Liver (tissue), 9 donors: ENCODE results near the gene DOK3. TPM values are rescaled to one million over a fixed set of nuclear protein-coding genes. Genes with fewer than 3 reads are reported as not detected.

Experiments
- DNase-seq: peaks from one replicate; pipeline ENCODE4 v3.0.0-alpha.2; 2017; ENCODE audit warnings: low spot score
- H3K27ac ChIP-seq, 2 donors: one replicate each; pipeline ENCODE4 v1.7.0; 2013; ENCODE audit warnings: inconsistent platforms in 2 of 2, low read length in 2 of 2, control low read depth in 1 of 2, low read depth in 1 of 2, mild to moderate bottlenecking in 1 of 2
- H3K27me3 ChIP-seq, 4 donors: one replicate each; pipeline versions ENCODE4 v1.6.1 to v1.7.0; 2013; ENCODE audit warnings: low read length in 3 of 4, inconsistent platforms in 1 of 4, mild to moderate bottlenecking in 1 of 4, moderate library complexity in 1 of 4; ENCODE audit not compliant: control insufficient read depth in 4 of 4, insufficient read depth in 4 of 4
- H3K36me3 ChIP-seq, 4 donors: one replicate each; pipeline versions ENCODE4 v1.6.1 to v1.7.0; 2013; ENCODE audit warnings: low read length in 3 of 4, mild to moderate bottlenecking in 3 of 4, low read depth in 1 of 4, moderate library complexity in 1 of 4; ENCODE audit not compliant: control insufficient read depth in 4 of 4, insufficient read depth in 3 of 4
- H3K4me1 ChIP-seq, 4 donors: one replicate each; pipeline versions ENCODE4 v1.6.1 to v1.7.0; 2013; ENCODE audit warnings: low read length in 3 of 4, mild to moderate bottlenecking in 3 of 4, moderate library complexity in 1 of 4; ENCODE audit not compliant: control insufficient read depth in 4 of 4, insufficient read depth in 4 of 4
- H3K4me3 ChIP-seq, 3 donors: one replicate each; pipeline versions ENCODE4 v1.6.1 to v1.7.0; 2013; ENCODE audit warnings: low read length in 3 of 3, control low read depth in 1 of 3, low read depth in 1 of 3, mild to moderate bottlenecking in 1 of 3
- H3K9ac ChIP-seq, 2 donors: one replicate each; pipeline ENCODE4 v1.7.0; 2013; ENCODE audit warnings: low read length in 2 of 2, mild to moderate bottlenecking in 2 of 2, moderate library complexity in 2 of 2, control low read depth in 1 of 2, low read depth in 1 of 2
- H3K9me3 ChIP-seq, 4 donors: one replicate each; pipeline versions ENCODE4 v1.6.1 to v1.7.0; 2013; ENCODE audit warnings: low read length in 3 of 4; ENCODE audit not compliant: control insufficient read depth in 4 of 4
- ATF3 ChIP-seq: IDR thresholded peaks from 2 replicates; pipeline ENCODE4 v1.6.1; 2016; ENCODE audit warnings: antibody characterized with exemption
- EGR1 ChIP-seq, 2 donors: IDR thresholded peaks; 2 replicates each; pipeline ENCODE4 v1.6.1; 2016 to 2018; ENCODE audit warnings: antibody characterized with exemption in 2 of 2, low read depth in 2 of 2
- FOXA1 ChIP-seq: IDR thresholded peaks from 2 replicates; pipeline ENCODE4 v1.6.1; 2016; ENCODE audit warnings: antibody characterized with exemption
- FOXA2 ChIP-seq: IDR thresholded peaks from 2 replicates; pipeline ENCODE4 v1.6.1; 2016; ENCODE audit warnings: antibody characterized with exemption
- GABPA ChIP-seq, 2 donors: IDR thresholded peaks in 1 of 2; conservative IDR thresholded peaks in 1 of 2; 2 replicates each; pipeline ENCODE4 v1.6.1; 2016; ENCODE audit warnings: antibody characterized with exemption in 2 of 2, mild to moderate bottlenecking in 1 of 2, moderate library complexity in 1 of 2
- HNF4A ChIP-seq, 2 donors: conservative IDR thresholded peaks; 2 replicates each; pipeline ENCODE4 v1.6.1; 2016; ENCODE audit warnings: antibody characterized with exemption in 2 of 2, mild to moderate bottlenecking in 2 of 2
- HNF4G ChIP-seq: IDR thresholded peaks from 2 replicates; pipeline ENCODE4 v1.6.1; 2016; ENCODE audit warnings: antibody characterized with exemption
- JUND ChIP-seq, 2 donors: IDR thresholded peaks; 2 replicates each; pipeline ENCODE4 v1.6.1; 2016; ENCODE audit warnings: antibody characterized with exemption in 2 of 2
- NR2F2 ChIP-seq: IDR thresholded peaks from 2 replicates; pipeline ENCODE4 v1.6.1; 2016; ENCODE audit warnings: antibody characterized with exemption
- RAD21 ChIP-seq, 2 donors: IDR thresholded peaks; 2 replicates each; pipeline ENCODE4 v1.6.1; 2016; ENCODE audit warnings: antibody characterized with exemption in 2 of 2, mild to moderate bottlenecking in 2 of 2
- RXRA ChIP-seq, 2 donors: IDR thresholded peaks; 2 replicates each; pipeline ENCODE4 v1.6.1; 2017 to 2018; ENCODE audit warnings: antibody characterized with exemption in 2 of 2, mild to moderate bottlenecking in 1 of 2
- SP1 ChIP-seq: IDR thresholded peaks from 2 replicates; pipeline ENCODE4 v1.6.1; 2018; ENCODE audit warnings: antibody characterized with exemption, mild to moderate bottlenecking
- YY1 ChIP-seq: IDR thresholded peaks from 2 replicates; pipeline ENCODE4 v1.6.1; 2016; ENCODE audit warnings: antibody characterized with exemption, mild to moderate bottlenecking
- ZBTB33 ChIP-seq: IDR thresholded peaks from 2 replicates; pipeline ENCODE4 v1.6.1; 2016; ENCODE audit warnings: antibody characterized with exemption
- WGBS: extraction: QIAGEN DNeasy Blood & Tissue Kit; methylation state at CpG from one replicate; pipeline ENCODE4 v1.1.7; 2013; 5-methylcytosine and 5-hydroxymethylcytosine counted together
- polyA plus RNA-seq, 2 donors: library from polyadenylated mRNA; stranded (reverse) in 1 of 2; unstranded in 1 of 2; fragments of 200-250 nt in 1 of 2; fragments of >200 nt in 1 of 2; fragmentation: Nextera tagmentation in 1 of 2; extraction: Ambion mirVana in 1 of 2; gene quantifications; one replicate each; pipeline versions ENCODE4 v1.2.1 to v1.2.3, GENCODE V29; 2013 to 2015
- total RNA-seq, 2 donors: library from RNA; depleted of rRNA; stranded (reverse); fragments of >200 nt; gene quantifications; one replicate each; pipeline ENCODE4 v1.2.3, GENCODE V29; 2014
- TF ChIP-seq, protein P1 (sequence below): fragments of 150-350 bp; IDR thresholded peaks from 2 replicates; pipeline ENCODE4 v1.5.1; 2017; ENCODE audit warnings: improper control_type of control experiment, low read depth, low read length; ENCODE audit not compliant: missing input control
- TF ChIP-seq, protein P2 (sequence below): IDR thresholded peaks from 2 replicates; pipeline ENCODE4 v1.6.1; 2016; ENCODE audit warnings: antibody characterized with exemption, mild to moderate bottlenecking
- TF ChIP-seq, protein P3 (sequence below): IDR thresholded peaks from 2 replicates; pipeline ENCODE4 v1.6.1; 2016; ENCODE audit warnings: antibody characterized with exemption
- donor health status: healthy.
- donor health status: healthy.
- donor health status: healthy.
- donor health status: healthy.
- donor health status: healthy.

The DOK3 gene
- total and polyA plus RNA-seq, 4 donors = 1.7 to 19.2 (median 6.6) TPM

- Histone ChIP-seq H3K27me3 (no peaks in the 10 kb centered on the region), H3K4me3 (no peak overlapping the region), H3K27ac (no peak overlapping the region), H3K4me1 (peaks cover 0 to 6% (median under 1%) of the 10 kb centered on the region in 4 donors), H3K9ac (no peak overlapping the region), H3K36me3 (peaks cover 10 to 77% (median 41%) of the 10 kb centered on the region in 4 donors), H3K9me3 (no peaks in the 10 kb centered on the region)
- no peak for DNase-seq
- TF ChIP-seq, protein P1, sequence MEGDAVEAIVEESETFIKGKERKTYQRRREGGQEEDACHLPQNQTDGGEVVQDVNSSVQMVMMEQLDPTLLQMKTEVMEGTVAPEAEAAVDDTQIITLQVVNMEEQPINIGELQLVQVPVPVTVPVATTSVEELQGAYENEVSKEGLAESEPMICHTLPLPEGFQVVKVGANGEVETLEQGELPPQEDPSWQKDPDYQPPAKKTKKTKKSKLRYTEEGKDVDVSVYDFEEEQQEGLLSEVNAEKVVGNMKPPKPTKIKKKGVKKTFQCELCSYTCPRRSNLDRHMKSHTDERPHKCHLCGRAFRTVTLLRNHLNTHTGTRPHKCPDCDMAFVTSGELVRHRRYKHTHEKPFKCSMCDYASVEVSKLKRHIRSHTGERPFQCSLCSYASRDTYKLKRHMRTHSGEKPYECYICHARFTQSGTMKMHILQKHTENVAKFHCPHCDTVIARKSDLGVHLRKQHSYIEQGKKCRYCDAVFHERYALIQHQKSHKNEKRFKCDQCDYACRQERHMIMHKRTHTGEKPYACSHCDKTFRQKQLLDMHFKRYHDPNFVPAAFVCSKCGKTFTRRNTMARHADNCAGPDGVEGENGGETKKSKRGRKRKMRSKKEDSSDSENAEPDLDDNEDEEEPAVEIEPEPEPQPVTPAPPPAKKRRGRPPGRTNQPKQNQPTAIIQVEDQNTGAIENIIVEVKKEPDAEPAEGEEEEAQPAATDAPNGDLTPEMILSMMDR = no peak
- TF ChIP-seq HNF4A (conservative IDR thresholded peaks at IDR 0.05) (no peak), FOXA1 (no peak), GABPA (IDR thresholded peaks at IDR 0.05 in 1 of 2, conservative IDR thresholded peaks at IDR 0.05 in 1 of 2) (no peak), RAD21 (IDR thresholded peaks at IDR 0.05) (no peak), YY1 (no peak), NR2F2 (no peak), EGR1 (IDR thresholded peaks at IDR 0.05; ENCODE audit: low read depth in 2 of 2) (no peak)
- TF ChIP-seq, protein P2, sequence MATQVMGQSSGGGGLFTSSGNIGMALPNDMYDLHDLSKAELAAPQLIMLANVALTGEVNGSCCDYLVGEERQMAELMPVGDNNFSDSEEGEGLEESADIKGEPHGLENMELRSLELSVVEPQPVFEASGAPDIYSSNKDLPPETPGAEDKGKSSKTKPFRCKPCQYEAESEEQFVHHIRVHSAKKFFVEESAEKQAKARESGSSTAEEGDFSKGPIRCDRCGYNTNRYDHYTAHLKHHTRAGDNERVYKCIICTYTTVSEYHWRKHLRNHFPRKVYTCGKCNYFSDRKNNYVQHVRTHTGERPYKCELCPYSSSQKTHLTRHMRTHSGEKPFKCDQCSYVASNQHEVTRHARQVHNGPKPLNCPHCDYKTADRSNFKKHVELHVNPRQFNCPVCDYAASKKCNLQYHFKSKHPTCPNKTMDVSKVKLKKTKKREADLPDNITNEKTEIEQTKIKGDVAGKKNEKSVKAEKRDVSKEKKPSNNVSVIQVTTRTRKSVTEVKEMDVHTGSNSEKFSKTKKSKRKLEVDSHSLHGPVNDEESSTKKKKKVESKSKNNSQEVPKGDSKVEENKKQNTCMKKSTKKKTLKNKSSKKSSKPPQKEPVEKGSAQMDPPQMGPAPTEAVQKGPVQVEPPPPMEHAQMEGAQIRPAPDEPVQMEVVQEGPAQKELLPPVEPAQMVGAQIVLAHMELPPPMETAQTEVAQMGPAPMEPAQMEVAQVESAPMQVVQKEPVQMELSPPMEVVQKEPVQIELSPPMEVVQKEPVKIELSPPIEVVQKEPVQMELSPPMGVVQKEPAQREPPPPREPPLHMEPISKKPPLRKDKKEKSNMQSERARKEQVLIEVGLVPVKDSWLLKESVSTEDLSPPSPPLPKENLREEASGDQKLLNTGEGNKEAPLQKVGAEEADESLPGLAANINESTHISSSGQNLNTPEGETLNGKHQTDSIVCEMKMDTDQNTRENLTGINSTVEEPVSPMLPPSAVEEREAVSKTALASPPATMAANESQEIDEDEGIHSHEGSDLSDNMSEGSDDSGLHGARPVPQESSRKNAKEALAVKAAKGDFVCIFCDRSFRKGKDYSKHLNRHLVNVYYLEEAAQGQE = no peak
- 96% methylated on average over 19 of the region's 19 CpGs for WGBS
Observed at GRCh38 chr5:177523711-177524538, 14.3 kb upstream of the DOK3 start.

- Histone ChIP-seq H3K36me3 (peaks cover 10 to 50% (median 28%) of the 10 kb centered on the region in 4 donors), H3K4me1 (peaks cover 2 to 18% (median 8%) of the 10 kb centered on the region in 4 donors), H3K9me3 (no peaks in the 10 kb centered on the region), H3K9ac (no peak overlapping the region), H3K27ac (no peak overlapping the region), H3K27me3 (no peaks in the 10 kb centered on the region), H3K4me3 (no peak overlapping the region)
- DNase-seq = no peak
- TF ChIP-seq ATF3 (no peak), GABPA (IDR thresholded peaks at IDR 0.05 in 1 of 2, conservative IDR thresholded peaks at IDR 0.05 in 1 of 2) (no peak), RAD21 (IDR thresholded peaks at IDR 0.05) (no peak), FOXA2 (no peak), YY1 (no peak), SP1 (no peak), NR2F2 (no peak), ZBTB33 (no peak), JUND (IDR thresholded peaks at IDR 0.05) (no peak), HNF4G (no peak), RXRA (IDR thresholded peaks at IDR 0.05) (no peak), HNF4A (conservative IDR thresholded peaks at IDR 0.05) (no peak), EGR1 (IDR thresholded peaks at IDR 0.05; ENCODE audit: low read depth in 2 of 2) (no peak)
- TF ChIP-seq, protein P3, sequence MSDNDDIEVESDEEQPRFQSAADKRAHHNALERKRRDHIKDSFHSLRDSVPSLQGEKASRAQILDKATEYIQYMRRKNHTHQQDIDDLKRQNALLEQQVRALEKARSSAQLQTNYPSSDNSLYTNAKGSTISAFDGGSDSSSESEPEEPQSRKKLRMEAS = no peak
- TF ChIP-seq, protein P1 = no peak
- WGBS = 85% methylated on average over 2 of the region's 2 CpGs
Observed at GRCh38 chr5:177520916-177521513, 11.4 kb upstream of the DOK3 start.
